GM12878 (cell line): ENCODE measurements around the gene CLK1. TPM values are rescaled to one million over a fixed set of nuclear protein-coding genes. Genes with fewer than 3 reads are reported as not detected.

Experiments used
- ATAC-seq: fragments of 200-7000 bp; cut with Tn5 transposase; 3 replicates; pipeline ENCODE4 v1.9.1; 2020; ENCODE audit warnings: mild to moderate bottlenecking, moderate library complexity
- BruUV-seq: library from RNA; stranded (reverse); fragments of 400-500 nt; replicated peaks from 2 replicates; lab custom pipeline; 2021; lab: Mats Ljungman, UMichigan
- CTCF ChIA-PET: fragments of 300-600 bp; sonication (Branson Sonifier 250); formaldehyde crosslinking; extraction: SDS; loops from one replicate; lab custom pipeline; 2021; ENCODE audit warnings: inconsistent platforms; lab: Yijun Ruan, JAX
- POLR2A ChIA-PET: fragments of 350-600 bp; formaldehyde crosslinking; extraction: SDS; loops from one replicate; lab custom pipeline; 2021; ENCODE audit warnings: inconsistent platforms; lab: Charles Lee
- RAD21 ChIA-PET: fragments of 300-600 bp; sonication (Branson Sonifier 250); formaldehyde crosslinking; loops from one replicate; lab custom pipeline; 2023; ENCODE audit warnings: antibody characterized with exemption; ENCODE audit not compliant: unreplicated experiment; lab: Charles Lee
- SMC1A ChIA-PET: fragments of 300-600 bp; sonication (Branson Sonifier 250); formaldehyde crosslinking; loops from one replicate; lab custom pipeline; 2023; ENCODE audit not compliant: unreplicated experiment, uncharacterized antibody; lab: Charles Lee
- DNase-seq: peaks from one replicate; pipeline ENCODE4 v3.0.0-alpha.2; 2011; ENCODE audit warnings: low read depth, low spot score
- FAIRE-seq: peaks from 3 replicates; lab custom pipeline; 2011; peaks lifted over from hg19 to GRCh38; lab: Jason Lieb, UNC
- H2AFZ ChIP-seq: 2 replicates; pipeline ENCODE4 v1.6.0; 2011; ENCODE audit warnings: low read depth, low read length, control low read depth; ENCODE audit not compliant: control insufficient read depth
- H3K27ac ChIP-seq: 2 replicates; pipeline ENCODE4 v1.5.1; 2011; ENCODE audit warnings: control low read depth; ENCODE audit not compliant: control insufficient read depth, insufficient read depth
- H3K27me3 ChIP-seq, 2 experiments: replicated peaks in 1 of 2; 2 replicates each; pipeline versions ENCODE4 v1.6.0 to v1.6.1; 2011; ENCODE audit warnings: low read length in 1 of 2; ENCODE audit not compliant: control insufficient read depth in 2 of 2, insufficient read depth in 2 of 2
- H3K36me3 ChIP-seq, 2 experiments: 2 replicates each; pipeline ENCODE4 v1.5.1; 2011; ENCODE audit warnings: low read length in 1 of 2; ENCODE audit not compliant: control insufficient read depth in 2 of 2, insufficient read depth in 2 of 2
- H3K4me1 ChIP-seq: 2 replicates; pipeline ENCODE4 v1.6.1; 2011; ENCODE audit warnings: mild to moderate bottlenecking, low read length, moderate library complexity, mixed read lengths; ENCODE audit not compliant: control insufficient read depth, insufficient read depth
- H3K4me2 ChIP-seq: 2 replicates; pipeline ENCODE4 v1.6.0; 2011; ENCODE audit warnings: control low read depth; ENCODE audit not compliant: control insufficient read depth, insufficient read depth
- H3K4me3 ChIP-seq: fragments of 200-600 bp; sonication (generic); 2 replicates; pipeline ENCODE4 v1.5.1; 2016
- H3K79me2 ChIP-seq: 2 replicates; pipeline ENCODE4 v1.6.0; 2011; ENCODE audit warnings: low read length; ENCODE audit not compliant: control insufficient read depth, insufficient read depth
- H3K9ac ChIP-seq: 2 replicates; pipeline ENCODE4 v1.8.0; 2011; ENCODE audit warnings: low read length, control low read depth, mixed read lengths; ENCODE audit not compliant: control insufficient read depth, insufficient read depth
- H3K9me3 ChIP-seq: replicated peaks from 3 replicates; pipeline ENCODE4 v1.5.1; 2011; ENCODE audit warnings: mild to moderate bottlenecking, low read length; ENCODE audit not compliant: control insufficient read depth, insufficient read depth
- H4K20me1 ChIP-seq: 2 replicates; pipeline ENCODE4 v1.6.0; 2011; ENCODE audit not compliant: control insufficient read depth, insufficient read depth
- ATF3 ChIP-seq: IDR thresholded peaks from 2 replicates; pipeline ENCODE4 v1.6.1; 2011; ENCODE audit warnings: low read depth, mild to moderate bottlenecking, low read length, moderate library complexity, borderline replicate concordance; ENCODE audit errors: extremely low read depth
- BACH1 ChIP-seq: fragments of 450-650 bp; IDR thresholded peaks from 2 replicates; pipeline ENCODE4 v1.6.1; 2017; ENCODE audit warnings: mild to moderate bottlenecking, borderline replicate concordance
- BCLAF1 ChIP-seq: fragments of 450-650 bp; IDR thresholded peaks from 2 replicates; pipeline ENCODE4 v1.6.1; 2017; ENCODE audit warnings: antibody characterized with exemption, mild to moderate bottlenecking, moderate library complexity
- CBX5 ChIP-seq: sonication (generic); IDR thresholded peaks from 2 replicates; pipeline ENCODE4 v1.6.1; 2016; ENCODE audit warnings: low read depth, moderate library complexity, mild to moderate bottlenecking, inconsistent platforms
- CHD1 ChIP-seq: IDR thresholded peaks from 2 replicates; pipeline ENCODE4 v1.6.1; 2012; ENCODE audit warnings: low read depth, low read length, improper control_type of control experiment
- CREB1 ChIP-seq: IDR thresholded peaks from 2 replicates; pipeline ENCODE4 v1.6.1; 2012; ENCODE audit warnings: low read depth, mild to moderate bottlenecking, inconsistent platforms
- ELK1 ChIP-seq: IDR thresholded peaks from 2 replicates; pipeline ENCODE4 v1.6.1; 2012; ENCODE audit warnings: low read depth, low read length, improper control_type of control experiment
- HDGF ChIP-seq: fragments of 450-650 bp; IDR thresholded peaks from 2 replicates; pipeline ENCODE4 v1.6.1; 2016; ENCODE audit warnings: antibody characterized with exemption
- JUND ChIP-seq: IDR thresholded peaks from 2 replicates; pipeline ENCODE4 v1.6.1; 2012; ENCODE audit warnings: low read depth, mild to moderate bottlenecking, low read length, improper control_type of control experiment, moderate library complexity
- KLF5 ChIP-seq: fragments of 450-650 bp; IDR thresholded peaks from 2 replicates; pipeline ENCODE4 v1.6.1; 2014; ENCODE audit warnings: mild to moderate bottlenecking; ENCODE audit not compliant: partially characterized antibody
- MTA2 ChIP-seq: fragments of 450-650 bp; IDR thresholded peaks from 2 replicates; pipeline ENCODE4 v1.6.1; 2016; ENCODE audit warnings: low read depth, mild to moderate bottlenecking, moderate library complexity
- NRF1 ChIP-seq: conservative IDR thresholded peaks from 2 replicates; pipeline ENCODE4 v1.6.1; 2011; ENCODE audit warnings: mild to moderate bottlenecking, low read depth, low read length, improper control_type of control experiment
- POLR2A ChIP-seq: IDR thresholded peaks from 2 replicates; pipeline ENCODE4 v1.6.1; 2011; ENCODE audit warnings: low read depth, mild to moderate bottlenecking, low read length
- POLR2AphosphoS5 ChIP-seq: IDR thresholded peaks from 2 replicates; pipeline ENCODE4 v1.6.1; 2011; ENCODE audit warnings: mild to moderate bottlenecking, low read length, inconsistent platforms
- RBBP5 ChIP-seq: fragments of 200-600 bp; sonication (generic); conservative IDR thresholded peaks from 2 replicates; pipeline ENCODE4 v1.6.1; 2016
- SPI1 ChIP-seq: IDR thresholded peaks from 2 replicates; pipeline ENCODE4 v1.6.1; 2011; ENCODE audit warnings: low read depth, mild to moderate bottlenecking, low read length, moderate library complexity, borderline replicate concordance; ENCODE audit not compliant: insufficient read depth
- ZBTB11 ChIP-seq: fragments of 450-650 bp; formaldehyde crosslinking; IDR thresholded peaks from 2 replicates; pipeline ENCODE4 v1.5.0; 2022; ENCODE audit warnings: mild to moderate bottlenecking, missing genetic modification characterization
- WGBS: methylation state at CpG from one replicate; pipeline ENCODE4 v1.1.6; 2016; ENCODE audit warnings: low lambda C conversion rate; ENCODE audit not compliant: insufficient replicate concordance, insufficient coverage; ENCODE audit errors: missing lambda C conversion rate; 5-methylcytosine and 5-hydroxymethylcytosine counted together
- in situ Hi-C: fragments of 300-500 bp; cut with MboI; formaldehyde crosslinking; loops from 9 replicates; pipeline ENCODE4 v1.14.3; 2018; ENCODE audit warnings: mixed read lengths
- intact Hi-C: fragments of 100-400 bp; cut with micrococcal nuclease; formaldehyde crosslinking; loops from one replicate; pipeline ENCODE4 v1.14.2; 2022; ENCODE audit not compliant: unreplicated experiment
- polyA plus RNA-seq, 11 experiments: library from polyadenylated mRNA; depleted of rRNA in 4 of 11; unstranded in 6 of 11; stranded (reverse) in 5 of 11; fragments of >200 nt; fragmentation: Nextera tagmentation in 4 of 11; fragmentation: Illumina TruSeq in 1 of 11; extraction: Ambion mirVana in 4 of 11; extraction: Trizol in 1 of 11; gene quantifications; 1 replicate in 1 of 11; 2 replicates in 10 of 11; pipeline versions ENCODE4 v1.2.1 to v1.2.3, GENCODE V29; 2011 to 2016; ENCODE audit warnings: inconsistent platforms in 2 of 11, missing spikeins in 2 of 11, low read depth in 1 of 11
- total RNA-seq, 4 experiments: library from RNA; depleted of rRNA in 3 of 4; stranded (reverse); fragments of >200 nt in 3 of 4; fragmentation: Illumina TruSeq in 1 of 4; extraction: Trizol in 1 of 4; gene quantifications; 2 replicates each; pipeline versions ENCODE4 v1.2.1 to v1.2.3, GENCODE V29; 2013 to 2021

The CLK1 gene
- total and polyA plus RNA-seq, 10 of the 15 experiments (the other 5 are each of a cell fraction or from before 2014, with no cell fraction given) = 61.2 to 221 (median 80.1) TPM

GRCh38 chr2:200851398-200852248 lies 12.8 kb downstream of the CLK1 start:
- in situ Hi-C loops (no loop called here), intact Hi-C loops (no loop called here)
- no peaks in the 10 kb centered on the region for H3K9me3 ChIP-seq
- ChIA-PET SMC1A (no interaction called here), RAD21 (no interaction called here), CTCF (no interaction called here), POLR2A (no interaction called here)
- no peak overlapping the region for H3K4me2 ChIP-seq
- no peaks in the 10 kb centered on the region for H4K20me1 ChIP-seq
- peaks cover 12 to 35% of the 10 kb centered on the region in 2 experiments for H3K36me3 ChIP-seq
- no peak for TF ChIP-seq JUND
- no peak for TF ChIP-seq SPI1
- TF ChIP-seq CREB1 = no peak
- TF ChIP-seq POLR2AphosphoS5 = peak; percentile 71
- TF ChIP-seq MTA2 = no peak
- no peak for TF ChIP-seq CBX5
- no peak for TF ChIP-seq KLF5
- no peak for TF ChIP-seq BCLAF1
- no peak for TF ChIP-seq CHD1
- TF ChIP-seq ZBTB11 (CRISPR knock-in tag) = no peak
- peak; percentile 49 for TF ChIP-seq POLR2A
- no peak for TF ChIP-seq ATF3
- TF ChIP-seq RBBP5 = no peak
- TF ChIP-seq ELK1 = no peak
- TF ChIP-seq HDGF = no peak
- TF ChIP-seq BACH1 = peak; percentile 44; the same call in 1 of the 2 replicates
- TF ChIP-seq NRF1 = no peak
- FAIRE-seq (no peak), DNase-seq (no peak), ATAC-seq (peak; percentile 8; the same call in 2 of the 3 replicates)
- H3K27ac ChIP-seq = no peak overlapping the region
- no peaks in the 10 kb centered on the region for H3K4me1 ChIP-seq
- H3K4me3 ChIP-seq = no peak overlapping the region
- WGBS = 90% methylated on average over 6 of the region's 6 CpGs
- H3K79me2 ChIP-seq = peaks cover 1% of the 10 kb centered on the region
- H3K27me3 ChIP-seq = no peaks in the 10 kb centered on the region
- BruUV-seq = no TSS peak
- H3K9ac ChIP-seq = no peak overlapping the region
- no peak overlapping the region for H2AFZ ChIP-seq
